Stimulated activated CD4-positive, alpha-beta T cell treated with anti-CD3 and anti-CD28 coated beads, Interleukin-12 subunit alpha, Interleukin-12 subunit beta, amount 100 ng/mL, for 24 hours (primary cell): ENCODE measurements around the gene ZNF723.
"Not testable (repeated sequence)": the region's sequence is repeated elsewhere in the genome, so short reads cannot be mapped to it uniquely, and the experiment has no call there.

Source experiments
- DNase-seq, 2 experiments: peaks; one replicate each; pipeline ENCODE4 v3.0.0-alpha.2; 2020; ENCODE audit warnings: low read depth in 2 of 2

The ZNF723 gene

GRCh38 chr19:22832031-22832762 lies at the start of gene ZNF723:
Gene ZNF723 (plus strand): TSS chr19:22832291. CDS start chr19:22832380, 89 bp downstream.
- DNase-seq, result no peak

GRCh38 chr19:22783651-22784410 lies 48.3 kb upstream of the ZNF723 start, which contains the start of gene ZNF99:
Gene ZNF99 (minus strand): TSS chr19:22784151. CDS start chr19:22784016, 135 bp downstream.
- no peak for DNase-seq

GRCh38 chr19:22792863-22793262 lies 39.2 kb upstream of the ZNF723 start:
- not testable (repeated sequence) for DNase-seq

- no peak for DNase-seq
Observed at GRCh38 chr19:22797040-22797439, 35.1 kb upstream of the ZNF723 start.

- DNase-seq, result no peak
Observed at GRCh38 chr19:22806418-22806817, 25.7 kb upstream of the ZNF723 start.

GRCh38 chr19:22807061-22807835 lies 24.8 kb upstream of the ZNF723 start:
- DNase-seq, result no peak

- no peak for DNase-seq
Observed at GRCh38 chr19:22814124-22814523, 18.0 kb upstream of the ZNF723 start.

- no peak for DNase-seq
Observed at GRCh38 chr19:22831211-22831610, 880 bp upstream of the ZNF723 start.

GRCh38 chr19:22857713-22858320 lies 25.7 kb downstream of the ZNF723 start:
- not testable (repeated sequence) for DNase-seq

- DNase-seq, result no peak
Observed at GRCh38 chr19:22882797-22883196, 50.7 kb downstream of the ZNF723 start.

GRCh38 chr19:22893855-22894270 lies 61.8 kb downstream of the ZNF723 start:
- DNase-seq, result no peak

GRCh38 chr19:22901431-22902130 lies 69.5 kb downstream of the ZNF723 start:
- no peak for DNase-seq
